ENCODE data around the gene VEZF1.

VEZF1 gene

GRCh38 chr17:57953705-57954396 lies 34.2 kb downstream of the VEZF1 start:
- no peak overlapping the region for H3K4me3 ChIP-seq (ENCODE audit: low read length)
- H3K9me3 ChIP-seq (ENCODE audit: control insufficient read depth, low read length): no peaks in the 10 kb centered on the region
- H3K27me3 ChIP-seq (ENCODE audit: control insufficient read depth, insufficient read depth, low read length): no peaks in the 10 kb centered on the region
- H3K36me3 ChIP-seq (ENCODE audit: control insufficient read depth, insufficient read depth, low read length): no peaks in the 10 kb centered on the region
- H3K9ac ChIP-seq (ENCODE audit: low read length): peak overlapping the region; percentile 75
- H3K4me1 ChIP-seq (ENCODE audit: control insufficient read depth, insufficient read depth, low read length): peaks cover 32% of the 10 kb centered on the region

DNA sequence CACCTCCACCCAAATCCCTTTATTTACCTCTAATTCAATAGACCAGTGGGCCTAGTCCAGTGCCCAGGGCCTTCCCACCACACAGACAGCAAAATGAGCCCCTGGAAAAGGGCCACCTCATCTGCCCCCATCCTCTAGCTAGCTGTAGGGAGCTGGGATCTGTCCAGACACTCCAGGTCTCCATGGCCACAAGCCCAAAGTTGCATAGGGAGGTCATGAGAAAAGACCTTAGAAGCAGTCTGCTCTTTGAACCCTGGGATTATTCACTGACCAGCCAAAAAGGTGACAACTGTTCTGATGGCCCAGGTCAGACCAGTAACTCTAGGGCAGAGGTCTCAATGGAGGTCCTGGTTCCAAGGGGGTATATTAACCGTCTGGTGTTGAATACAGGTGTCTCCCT lies 34.8 kb downstream of the VEZF1 start:
- no peak overlapping the region for H3K4me3 ChIP-seq (ENCODE audit: low read length)
- peaks cover 38% of the 10 kb centered on the region for H3K4me1 ChIP-seq (ENCODE audit: control insufficient read depth, insufficient read depth, low read length)
- no peaks in the 10 kb centered on the region for H3K27me3 ChIP-seq (ENCODE audit: control insufficient read depth, insufficient read depth, low read length)
- no peaks in the 10 kb centered on the region for H3K9me3 ChIP-seq (ENCODE audit: control insufficient read depth, low read length)
- H3K36me3 ChIP-seq (ENCODE audit: control insufficient read depth, insufficient read depth, low read length): no peaks in the 10 kb centered on the region
- no peak overlapping the region for H3K9ac ChIP-seq (ENCODE audit: low read length)

- H3K9me3 ChIP-seq (ENCODE audit: control insufficient read depth, low read length): no peaks in the 10 kb centered on the region
- H3K4me3 ChIP-seq (ENCODE audit: low read length): no peak overlapping the region
- H3K9ac ChIP-seq (ENCODE audit: low read length): no peak overlapping the region
- peaks cover 33% of the 10 kb centered on the region for H3K4me1 ChIP-seq (ENCODE audit: control insufficient read depth, insufficient read depth, low read length)
- no peaks in the 10 kb centered on the region for H3K27me3 ChIP-seq (ENCODE audit: control insufficient read depth, insufficient read depth, low read length)
- H3K36me3 ChIP-seq (ENCODE audit: control insufficient read depth, insufficient read depth, low read length): no peaks in the 10 kb centered on the region
Observed at GRCh38 chr17:57949649-57950048, 38.4 kb downstream of the VEZF1 start.

DNA sequence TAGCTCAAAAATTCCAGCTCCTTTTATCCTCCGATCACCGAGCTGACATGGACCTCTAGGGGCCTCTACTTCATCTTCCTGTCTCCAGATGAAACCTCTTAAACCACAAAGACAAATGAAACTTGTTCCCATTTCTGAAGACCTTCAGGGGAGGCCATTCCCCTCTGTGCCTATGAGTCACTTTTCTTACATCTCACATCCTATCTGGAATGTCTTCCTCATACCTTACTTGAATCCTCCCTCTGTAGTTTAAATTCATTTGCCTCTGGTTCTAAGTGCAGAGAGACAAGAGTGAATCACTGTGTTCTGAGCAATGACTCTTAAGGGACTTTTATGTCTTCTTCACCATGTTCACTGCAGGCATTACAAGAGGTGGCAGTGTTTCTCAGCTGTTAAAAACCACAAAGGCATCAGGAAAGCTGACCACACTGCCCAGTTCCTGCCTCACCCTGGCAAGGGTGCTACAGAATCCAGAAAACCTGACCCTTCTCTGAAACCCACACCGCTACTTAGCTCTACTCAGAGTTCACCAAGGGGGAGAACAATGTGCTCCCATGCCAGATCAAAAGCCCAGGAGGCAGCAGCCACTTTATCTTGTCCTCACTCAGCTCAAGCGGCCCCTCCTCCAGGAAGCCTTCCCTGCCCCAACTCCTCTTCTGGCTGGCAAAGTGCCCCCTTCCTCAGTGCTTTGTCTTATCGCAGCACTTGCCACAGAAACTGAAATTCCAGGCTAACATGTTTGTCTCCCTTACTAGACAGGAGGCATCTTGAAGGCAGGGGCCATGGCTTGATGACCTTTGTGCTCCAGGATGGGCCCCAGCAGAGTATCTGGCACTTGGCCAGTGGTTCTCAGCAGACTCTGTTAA lies 39.3 kb downstream of the VEZF1 start:
- H3K36me3 ChIP-seq (ENCODE audit: control insufficient read depth, insufficient read depth, low read length): no peaks in the 10 kb centered on the region
- no peaks in the 10 kb centered on the region for H3K27me3 ChIP-seq (ENCODE audit: control insufficient read depth, insufficient read depth, low read length)
- peaks cover 29% of the 10 kb centered on the region for H3K4me1 ChIP-seq (ENCODE audit: control insufficient read depth, insufficient read depth, low read length)
- H3K9me3 ChIP-seq (ENCODE audit: control insufficient read depth, low read length): no peaks in the 10 kb centered on the region
- H3K4me3 ChIP-seq (ENCODE audit: low read length): no peak overlapping the region
- no peak overlapping the region for H3K9ac ChIP-seq (ENCODE audit: low read length)

- Histone ChIP-seq H3K9ac (ENCODE audit: low read length) (no peak overlapping the region), H3K27me3 (ENCODE audit: control insufficient read depth, insufficient read depth, low read length) (no peaks in the 10 kb centered on the region), H3K4me1 (ENCODE audit: control insufficient read depth, insufficient read depth, low read length) (peaks cover 31% of the 10 kb centered on the region), H3K36me3 (ENCODE audit: control insufficient read depth, insufficient read depth, low read length) (no peaks in the 10 kb centered on the region), H3K4me3 (ENCODE audit: low read length) (no peak overlapping the region), H3K9me3 (ENCODE audit: control insufficient read depth, low read length) (no peaks in the 10 kb centered on the region)
Observed at GRCh38 chr17:57948169-57948554, 39.9 kb downstream of the VEZF1 start.

DNA sequence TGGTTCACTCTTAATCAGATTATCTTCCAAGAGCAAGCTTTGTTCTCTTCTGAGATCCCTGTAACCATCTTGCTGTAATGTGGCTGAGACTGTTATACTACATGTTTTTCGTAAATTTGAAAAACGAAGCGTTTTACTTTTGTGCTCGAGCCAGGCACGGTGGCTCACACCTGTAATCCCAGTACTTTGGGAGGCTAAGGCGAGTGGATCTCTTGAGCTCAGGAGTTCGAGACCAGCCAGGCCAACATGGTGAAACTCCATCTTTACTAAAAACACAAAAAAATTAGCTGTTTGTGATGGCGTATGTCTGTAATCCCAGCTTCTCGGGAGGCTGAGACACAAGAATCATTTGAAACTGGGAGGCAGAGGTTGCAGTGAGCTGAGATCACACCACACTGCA lies 40.7 kb downstream of the VEZF1 start:
- Histone ChIP-seq H3K36me3 (ENCODE audit: control insufficient read depth, insufficient read depth, low read length) (no peaks in the 10 kb centered on the region), H3K27me3 (ENCODE audit: control insufficient read depth, insufficient read depth, low read length) (no peaks in the 10 kb centered on the region), H3K4me3 (ENCODE audit: low read length) (no peak overlapping the region), H3K4me1 (ENCODE audit: control insufficient read depth, insufficient read depth, low read length) (peaks cover 34% of the 10 kb centered on the region), H3K9me3 (ENCODE audit: control insufficient read depth, low read length) (no peaks in the 10 kb centered on the region), H3K9ac (ENCODE audit: low read length) (peak overlapping the region; percentile 57)

DNA sequence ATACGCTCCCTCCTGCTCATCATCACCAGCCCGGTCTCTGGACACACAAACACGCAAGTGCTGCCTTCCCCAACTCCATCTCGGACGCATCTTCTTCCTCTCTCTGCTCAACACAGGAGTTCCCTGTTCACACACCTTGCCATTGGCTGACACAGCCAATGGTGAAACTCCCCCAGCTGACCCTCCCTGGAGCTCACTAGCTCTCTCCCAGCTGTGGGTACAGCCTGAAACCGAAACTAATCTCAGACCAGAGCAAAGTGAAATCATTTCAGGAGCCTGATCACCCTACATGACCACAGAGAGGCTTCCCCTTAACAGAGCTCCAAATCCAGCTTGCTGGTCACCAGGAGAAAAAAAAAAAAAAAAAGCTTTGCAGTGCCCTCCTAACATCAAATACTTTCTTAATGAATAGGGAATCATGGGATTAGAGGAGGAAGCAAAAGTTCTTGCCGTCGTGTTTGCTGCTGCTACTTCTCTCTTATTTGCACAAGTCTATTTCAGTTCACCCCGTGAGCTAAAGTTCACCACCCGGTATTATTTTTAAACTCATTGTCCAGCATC lies 41.2 kb downstream of the VEZF1 start:
- peak overlapping the region; percentile 27 for H3K4me3 ChIP-seq (ENCODE audit: low read length)
- H3K9me3 ChIP-seq (ENCODE audit: control insufficient read depth, low read length): no peaks in the 10 kb centered on the region
- peak overlapping the region; percentile 57 for H3K9ac ChIP-seq (ENCODE audit: low read length)
- peaks cover 36% of the 10 kb centered on the region for H3K4me1 ChIP-seq (ENCODE audit: control insufficient read depth, insufficient read depth, low read length)
- no peaks in the 10 kb centered on the region for H3K27me3 ChIP-seq (ENCODE audit: control insufficient read depth, insufficient read depth, low read length)
- no peaks in the 10 kb centered on the region for H3K36me3 ChIP-seq (ENCODE audit: control insufficient read depth, insufficient read depth, low read length)

- Histone ChIP-seq H3K4me1 (ENCODE audit: control insufficient read depth, insufficient read depth, low read length) (peaks cover 43% of the 10 kb centered on the region), H3K9ac (ENCODE audit: low read length) (peak overlapping the region; percentile 57), H3K36me3 (ENCODE audit: control insufficient read depth, insufficient read depth, low read length) (no peaks in the 10 kb centered on the region), H3K9me3 (ENCODE audit: control insufficient read depth, low read length) (no peaks in the 10 kb centered on the region), H3K4me3 (ENCODE audit: low read length) (peak overlapping the region; percentile 27), H3K27me3 (ENCODE audit: control insufficient read depth, insufficient read depth, low read length) (no peaks in the 10 kb centered on the region)
Observed at GRCh38 chr17:57945996-57946797, 41.9 kb downstream of the VEZF1 start.

GRCh38 chr17:57944908-57945307 lies 43.1 kb downstream of the VEZF1 start:
- H3K9ac ChIP-seq (ENCODE audit: low read length): no peak overlapping the region
- H3K27me3 ChIP-seq (ENCODE audit: control insufficient read depth, insufficient read depth, low read length): no peaks in the 10 kb centered on the region
- no peaks in the 10 kb centered on the region for H3K36me3 ChIP-seq (ENCODE audit: control insufficient read depth, insufficient read depth, low read length)
- H3K4me3 ChIP-seq (ENCODE audit: low read length): no peak overlapping the region
- H3K9me3 ChIP-seq (ENCODE audit: control insufficient read depth, low read length): no peaks in the 10 kb centered on the region
- peaks cover 56% of the 10 kb centered on the region for H3K4me1 ChIP-seq (ENCODE audit: control insufficient read depth, insufficient read depth, low read length)

GRCh38 chr17:57943645-57944044 lies 44.4 kb downstream of the VEZF1 start:
- Histone ChIP-seq H3K4me3 (ENCODE audit: low read length) (no peak overlapping the region), H3K4me1 (ENCODE audit: control insufficient read depth, insufficient read depth, low read length) (peaks cover 51% of the 10 kb centered on the region), H3K27me3 (ENCODE audit: control insufficient read depth, insufficient read depth, low read length) (no peaks in the 10 kb centered on the region), H3K36me3 (ENCODE audit: control insufficient read depth, insufficient read depth, low read length) (no peaks in the 10 kb centered on the region), H3K9ac (ENCODE audit: low read length) (no peak overlapping the region), H3K9me3 (ENCODE audit: control insufficient read depth, low read length) (no peaks in the 10 kb centered on the region)

DNA sequence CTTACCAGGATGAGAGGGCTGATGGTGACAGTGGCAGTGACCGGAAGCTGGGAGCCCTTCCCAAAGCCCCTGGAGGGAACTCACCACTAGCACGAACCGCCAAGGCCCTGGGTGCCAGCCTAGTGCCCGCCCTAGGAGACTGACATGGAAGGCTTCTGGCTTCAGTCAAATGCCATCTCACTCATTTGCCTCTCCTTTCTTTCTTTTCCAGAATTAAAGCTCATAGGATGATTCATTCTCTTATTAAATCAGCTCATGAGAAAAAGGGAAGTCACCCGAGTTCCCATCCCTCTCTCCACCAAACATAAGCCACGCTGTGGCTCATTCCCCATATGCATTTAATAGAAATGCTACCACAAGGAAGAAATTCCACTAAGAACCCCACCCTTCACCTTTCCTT lies 44.9 kb downstream of the VEZF1 start:
- Histone ChIP-seq H3K4me1 (ENCODE audit: control insufficient read depth, insufficient read depth, low read length) (peaks cover 49% of the 10 kb centered on the region), H3K36me3 (ENCODE audit: control insufficient read depth, insufficient read depth, low read length) (no peaks in the 10 kb centered on the region), H3K4me3 (ENCODE audit: low read length) (no peak overlapping the region), H3K9me3 (ENCODE audit: control insufficient read depth, low read length) (no peaks in the 10 kb centered on the region), H3K9ac (ENCODE audit: low read length) (no peak overlapping the region), H3K27me3 (ENCODE audit: control insufficient read depth, insufficient read depth, low read length) (no peaks in the 10 kb centered on the region)

Data from mucosa of stomach (tissue), 1 donor.